GM19438 (cell line): Measurements from ENCODE around the gene CHST2.

Experiments used
- ATAC-seq: cut with Tn5 transposase; IDR thresholded peaks from one replicate; pipeline ENCODE4 v1.9.1; 2021; ENCODE audit warnings: low read depth; ENCODE audit not compliant: unreplicated experiment

Gene CHST2

GRCh38 chr3:143098032-143098764 lies 21.4 kb upstream of the CHST2 start:
- no peak for ATAC-seq

- no peak for ATAC-seq
Observed at GRCh38 chr3:143099210-143099609, 20.4 kb upstream of the CHST2 start.

- ATAC-seq, result no peak
Observed at GRCh38 chr3:143099690-143100089, 19.9 kb upstream of the CHST2 start.

GRCh38 chr3:143100451-143100850 lies 19.1 kb upstream of the CHST2 start:
- no peak for ATAC-seq

- ATAC-seq, result no peak
Observed at GRCh38 chr3:143101792-143102381, 17.7 kb upstream of the CHST2 start.

- no peak for ATAC-seq
Observed at GRCh38 chr3:143103652-143104051, 15.9 kb upstream of the CHST2 start.

- ATAC-seq, result no peak
Observed at GRCh38 chr3:143105170-143105569, 14.4 kb upstream of the CHST2 start.

GRCh38 chr3:143109861-143110260 lies 9.7 kb upstream of the CHST2 start:
- no peak for ATAC-seq

- ATAC-seq, result no peak
Observed at GRCh38 chr3:143110371-143110770, 9.2 kb upstream of the CHST2 start.

GRCh38 chr3:143118630-143119008 lies 952 bp upstream of the CHST2 start:
- ATAC-seq, result no peak

GRCh38 chr3:143119974-143120715 lies 574 bp downstream of the CHST2 start:
- peak; percentile 11 for ATAC-seq

GRCh38 chr3:143120716-143121240 lies 1.2 kb downstream of the CHST2 start:
- peak; percentile 32 for ATAC-seq

GRCh38 chr3:143121241-143122088 lies 1.9 kb downstream of the CHST2 start:
- ATAC-seq, result peak; percentile 29

GRCh38 chr3:143122089-143122430 lies 2.5 kb downstream of the CHST2 start:
- no peak for ATAC-seq

- ATAC-seq, result no peak
Observed at GRCh38 chr3:143122608-143123352, 3.2 kb downstream of the CHST2 start.

GRCh38 chr3:143123353-143123984 lies 3.9 kb downstream of the CHST2 start:
- no peak for ATAC-seq

- ATAC-seq, result no peak
Observed at GRCh38 chr3:143124601-143125520, 5.3 kb downstream of the CHST2 start.

GRCh38 chr3:143127801-143128200 lies 8.2 kb downstream of the CHST2 start:
- no peak for ATAC-seq
